ENCODE results near the gene DRICH1.
"Not testable (repeated sequence)": the region's sequence is repeated elsewhere in the genome, so short reads cannot be mapped to it uniquely, and the experiment has no call there.

The DRICH1 gene

DNA sequence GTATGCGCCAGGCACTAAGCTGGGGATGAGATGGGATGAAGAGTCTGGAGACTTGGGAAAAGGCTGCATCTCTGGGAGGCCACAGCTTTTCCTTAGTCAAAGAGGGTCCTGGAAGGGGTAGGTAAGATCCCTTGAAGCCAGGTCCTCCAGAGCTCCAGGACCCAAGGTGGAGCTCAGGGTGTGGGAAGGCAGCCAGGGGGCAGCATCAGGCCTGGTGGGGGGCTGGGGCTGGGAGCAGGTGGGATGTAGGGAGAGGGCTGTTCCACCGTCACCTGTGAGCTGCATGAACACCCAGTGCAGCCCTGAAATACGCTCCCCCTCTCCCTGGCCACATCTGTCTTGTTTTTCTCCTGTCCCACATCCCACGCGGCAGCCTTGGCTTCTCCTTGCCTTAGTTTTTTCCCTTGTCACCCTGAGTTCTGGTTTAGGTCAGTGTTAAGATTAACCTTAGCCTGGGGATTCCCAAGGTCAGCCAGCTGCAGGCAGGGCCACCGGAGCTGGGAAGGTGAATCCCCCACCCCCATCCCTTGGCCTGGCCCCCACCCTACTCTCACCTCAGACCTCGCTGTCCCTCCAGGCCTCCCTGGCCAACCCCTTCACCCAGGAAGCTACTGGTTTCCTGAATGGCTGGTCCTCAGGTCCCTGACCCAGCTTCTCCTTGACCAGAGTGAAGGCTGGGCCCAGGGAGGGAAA, 34.4 kb downstream of the DRICH1 start:
- DNase-seq, result not testable (repeated sequence)

DNA sequence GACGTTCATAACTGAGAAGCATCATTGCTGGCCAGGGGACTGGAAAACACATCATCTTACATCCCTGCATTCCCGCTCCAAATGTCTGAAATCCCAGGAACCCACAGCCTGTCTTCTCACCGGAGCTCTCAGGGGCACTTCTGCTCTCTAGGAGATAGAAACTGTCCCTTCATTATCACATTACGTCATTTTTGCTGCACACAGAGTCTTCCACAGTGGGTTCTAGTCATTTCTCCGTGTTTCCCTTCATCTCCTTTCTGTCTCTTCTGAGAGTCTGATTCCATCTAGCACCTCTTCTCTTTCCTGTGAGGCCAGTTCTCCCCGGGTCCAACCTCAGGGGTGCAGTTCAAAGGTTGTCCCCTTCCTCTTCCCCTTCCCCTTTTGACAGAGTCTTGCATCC, 36.2 kb downstream of the DRICH1 start:
- DNase-seq, result not testable (repeated sequence)

GRCh38 chr22:23591846-23592245, 40.3 kb downstream of the DRICH1 start:
- no peak for DNase-seq

- DNase-seq, result peak; percentile 37
Observed at GRCh38 chr22:23591201-23591791, 40.8 kb downstream of the DRICH1 start.

DNA sequence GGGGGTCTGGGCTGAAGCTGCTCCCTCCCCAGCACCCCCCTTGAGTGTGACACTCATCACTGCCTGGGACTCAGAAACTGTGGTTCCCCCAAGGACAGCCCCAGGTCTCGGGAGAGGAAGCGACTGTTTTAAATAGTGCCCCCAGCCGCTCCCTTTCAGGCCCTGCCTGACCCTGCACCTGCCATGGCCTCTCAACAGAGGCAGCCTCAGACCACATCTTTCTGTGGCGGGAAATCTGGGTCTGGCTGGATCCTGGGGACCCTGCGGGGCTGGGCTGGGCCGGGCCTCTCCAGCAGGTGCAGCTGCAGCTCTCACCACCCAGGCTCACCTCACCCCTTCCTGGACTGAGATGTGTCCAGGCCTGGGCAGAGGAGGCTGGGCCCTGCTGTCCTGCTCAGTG, 48.3 kb downstream of the DRICH1 start:
- DNase-seq, result no peak

DNA sequence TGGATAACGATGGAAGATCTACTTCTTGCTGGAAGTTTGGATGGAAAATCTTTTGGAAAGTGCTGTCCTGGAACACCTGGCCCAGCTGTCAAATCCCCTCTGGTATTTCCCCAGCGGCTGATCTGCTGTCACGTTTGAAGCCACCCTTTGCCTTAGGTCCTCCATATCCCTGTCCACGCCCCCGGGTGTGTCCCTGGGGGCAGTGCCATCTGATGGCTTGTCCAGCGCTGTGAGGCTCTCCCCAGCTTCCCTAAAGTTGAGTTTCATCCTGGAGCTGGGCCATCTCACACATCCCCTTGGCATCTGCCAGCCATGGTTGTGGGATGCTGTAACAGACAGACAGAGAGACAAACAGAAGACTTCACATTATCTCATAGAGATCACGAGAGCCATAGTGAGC, 49.0 kb downstream of the DRICH1 start:
- DNase-seq, result no peak

DNA sequence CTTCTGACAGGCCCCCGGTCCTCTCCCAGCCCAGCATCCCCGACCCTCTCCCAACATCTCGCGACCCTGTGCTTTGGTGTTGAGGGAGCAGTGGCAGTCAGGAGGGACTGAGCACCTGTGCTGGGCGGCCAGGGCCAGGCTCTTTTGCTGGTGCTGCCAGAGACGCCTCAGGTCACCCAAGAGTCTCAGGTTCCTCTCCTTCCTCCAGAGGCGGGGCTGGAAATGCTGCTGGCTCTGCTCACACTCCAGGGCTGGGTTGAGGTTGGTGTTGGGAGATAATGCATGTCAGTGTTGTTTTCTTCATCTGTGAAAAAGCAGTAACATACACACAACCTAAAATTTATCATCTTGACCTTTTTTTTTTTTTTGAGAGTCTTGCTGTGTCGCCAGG, 50.9 kb downstream of the DRICH1 start:
- DNase-seq, result no peak

GRCh38 chr22:23580576-23581259, 51.4 kb downstream of the DRICH1 start:
- no peak for DNase-seq

DNA sequence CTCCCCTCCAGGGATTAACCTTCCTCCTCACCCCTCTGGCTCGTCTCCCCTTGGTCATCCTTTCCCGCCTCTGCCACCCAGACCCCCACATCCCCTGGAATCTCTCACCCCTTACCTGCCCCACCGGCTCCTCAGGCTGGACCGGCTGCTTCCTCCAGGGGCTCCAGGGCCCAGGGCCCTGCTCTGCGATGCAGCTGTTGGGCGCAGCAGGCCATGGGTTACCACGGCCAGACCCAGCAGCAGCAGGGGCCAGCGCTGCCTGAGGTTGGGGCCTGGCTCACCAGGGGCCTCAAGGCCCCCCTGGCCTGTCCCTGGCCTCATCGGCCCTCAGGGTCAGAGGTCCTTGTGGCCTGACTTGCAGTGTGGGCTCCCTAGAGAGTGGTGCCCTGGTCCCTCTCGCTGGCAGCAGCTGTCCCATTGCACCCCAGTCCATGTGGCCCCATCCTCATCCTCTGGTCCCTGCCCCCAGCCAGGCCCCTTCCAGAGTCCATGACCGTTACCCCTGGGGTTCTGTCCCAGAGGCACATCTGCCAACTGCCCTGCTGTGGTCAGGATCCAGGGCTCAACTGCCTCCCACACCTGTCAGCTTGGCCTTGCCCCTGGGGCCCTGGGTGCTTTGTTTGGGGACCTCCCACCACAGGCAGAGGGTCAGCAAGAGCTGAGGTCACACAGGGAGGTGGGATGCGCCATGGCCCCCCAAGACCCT, 52.1 kb downstream of the DRICH1 start, which contains the start of gene IGLL1:
Gene IGLL1 (minus strand): TSS at position 421 of the 706 bp plus-strand sequence. CDS start 100 bp downstream, at position 321.
- DNase-seq, result no peak

- no peak for DNase-seq
Observed at GRCh38 chr22:23579280-23579679, 52.8 kb downstream of the DRICH1 start.

DNA sequence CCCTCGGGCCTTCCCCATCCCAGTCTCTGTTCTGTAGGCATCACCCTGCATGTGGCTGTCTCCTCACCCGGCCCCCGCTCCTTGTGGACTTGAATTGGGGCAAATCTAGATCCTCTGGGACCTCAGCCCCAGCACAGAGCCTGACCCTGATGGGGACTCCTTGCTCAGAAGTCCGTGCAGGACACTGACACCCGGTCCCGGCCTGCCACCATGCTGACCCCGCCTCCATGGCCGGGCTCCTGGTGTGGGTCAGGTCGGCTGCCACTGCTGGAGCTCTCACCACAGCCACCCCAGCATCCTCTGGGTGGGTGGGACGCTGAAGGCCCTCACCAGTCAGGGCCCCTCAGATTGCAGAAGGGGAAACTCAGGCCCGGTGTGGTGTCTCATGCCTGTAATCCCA, 53.8 kb downstream of the DRICH1 start:
- no peak for DNase-seq

DNA sequence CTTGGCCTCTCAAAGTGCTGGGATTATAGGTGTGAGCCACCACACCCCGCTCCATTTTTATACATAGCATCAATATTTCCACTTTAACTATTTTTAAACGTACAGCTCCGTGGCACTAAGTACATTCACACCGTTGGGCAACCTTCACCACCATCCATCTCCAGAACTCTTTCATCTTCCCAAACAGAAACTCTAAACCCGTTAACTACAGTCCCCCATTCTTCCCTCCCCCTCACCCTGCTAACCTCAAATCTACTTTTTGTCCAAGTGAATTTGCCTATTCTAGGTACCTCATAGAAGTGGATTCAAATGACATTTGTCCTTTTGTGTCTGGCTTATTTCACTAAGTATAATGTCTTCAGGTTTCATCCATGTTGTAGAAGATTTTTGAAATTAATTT, 55.4 kb downstream of the DRICH1 start:
- no peak for DNase-seq

- DNase-seq, result no peak
Observed at GRCh38 chr22:23575601-23576000, 56.5 kb downstream of the DRICH1 start.

DNA sequence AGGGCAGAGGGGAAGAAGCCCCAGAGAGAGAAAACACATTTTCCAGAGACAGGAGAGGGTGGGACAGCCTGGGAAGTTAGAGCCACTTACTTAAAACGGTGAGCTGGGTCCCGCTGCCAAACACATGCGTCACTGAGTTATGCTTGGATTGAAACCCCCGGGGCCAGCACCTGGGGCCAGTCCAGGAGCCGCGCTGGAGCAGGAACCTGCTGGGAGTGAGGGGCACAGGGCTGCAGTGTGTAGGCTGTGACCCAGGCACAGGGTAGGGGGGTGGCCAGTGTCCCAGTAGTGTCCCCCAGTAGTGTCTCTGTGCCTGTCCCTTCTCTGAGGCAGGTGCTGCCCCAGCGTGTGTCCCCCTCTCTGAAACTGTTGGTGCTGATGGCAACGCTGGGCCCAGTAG, 57.2 kb downstream of the DRICH1 start:
- no peak for DNase-seq

GRCh38 chr22:23574371-23574811, 57.7 kb downstream of the DRICH1 start:
- DNase-seq, result no peak

DNA sequence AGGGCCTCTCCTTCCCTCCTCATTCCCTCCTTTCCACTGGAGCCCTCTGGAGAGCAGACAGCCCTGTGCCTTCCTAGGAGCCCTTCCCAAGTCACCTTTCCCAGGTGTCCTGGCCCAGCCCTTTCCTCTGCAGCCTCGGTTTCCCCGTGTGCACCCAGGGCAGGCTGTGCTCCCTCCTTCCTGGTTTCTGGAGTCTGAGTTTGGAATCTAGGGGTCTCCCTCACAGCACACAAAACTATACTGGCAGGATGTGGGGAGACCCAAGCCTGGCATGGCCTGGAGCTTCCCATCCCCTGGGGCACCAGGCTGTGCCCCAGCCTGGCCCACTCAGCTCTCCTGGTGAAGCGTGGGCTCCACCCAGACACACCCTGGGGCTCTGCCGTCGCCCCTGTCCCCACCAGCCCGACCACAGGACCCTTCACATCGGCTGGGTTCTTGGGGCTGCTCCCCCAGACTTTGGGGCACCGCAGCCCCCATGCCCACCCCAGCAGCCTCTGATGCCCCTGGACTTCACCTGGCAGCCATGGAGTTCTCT, 58.4 kb downstream of the DRICH1 start:
- not testable (repeated sequence) for DNase-seq

GRCh38 chr22:23573106-23573505, 59.0 kb downstream of the DRICH1 start:
- not testable (repeated sequence) for DNase-seq

DNA sequence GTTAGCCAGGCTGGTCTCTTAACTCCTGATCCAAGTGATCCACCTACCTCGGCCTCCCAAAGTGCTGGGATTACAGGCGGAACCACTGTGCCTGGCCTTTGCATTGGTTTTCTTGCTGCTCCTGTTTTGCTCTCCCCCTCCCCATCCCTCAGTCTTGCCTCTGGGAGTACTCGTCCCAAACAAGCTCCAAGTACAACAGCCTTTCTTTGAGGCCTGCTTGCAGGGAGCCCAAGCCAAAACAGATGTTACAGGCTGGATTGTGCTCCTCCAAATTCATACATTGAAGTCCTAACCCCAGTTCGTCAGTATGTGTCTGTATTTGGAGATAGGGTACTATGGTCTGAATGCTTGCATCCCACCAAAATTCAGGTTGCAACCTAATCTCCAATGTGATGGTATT, 60.6 kb downstream of the DRICH1 start:
- DNase-seq, result no peak

GRCh38 chr22:23570681-23571080, 61.4 kb downstream of the DRICH1 start:
- DNase-seq, result no peak

GRCh38 chr22:23569716-23570115, 62.4 kb downstream of the DRICH1 start:
- no peak for DNase-seq

DNA sequence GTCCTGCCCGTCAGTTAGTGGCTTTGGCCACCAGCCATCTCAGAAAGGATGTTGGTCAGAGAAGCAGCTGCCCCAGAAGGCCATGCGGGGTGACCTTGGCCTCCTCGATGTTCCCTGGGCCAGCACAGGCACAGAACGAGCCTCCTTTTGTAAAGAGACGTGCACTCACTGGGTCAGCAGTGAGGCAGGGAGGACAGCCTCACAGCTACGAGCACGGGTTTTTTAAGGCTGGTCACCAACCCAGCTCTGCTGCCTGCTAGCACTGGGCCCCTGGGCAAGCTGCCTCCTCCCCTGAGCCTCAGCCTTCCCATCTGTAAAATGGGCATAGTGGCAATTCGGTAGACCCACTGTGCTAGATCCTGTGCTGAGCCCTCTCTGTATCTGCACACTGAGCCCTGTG, 62.8 kb downstream of the DRICH1 start:
- DNase-seq, result no peak

- DNase-seq, result no peak
Observed at GRCh38 chr22:23566705-23567475, 65.2 kb downstream of the DRICH1 start.

Data from fibroblast of skin of right biceps (primary cell).